ENCODE results near the gene NHLH2. TPM values are rescaled to one million over a fixed set of nuclear protein-coding genes. Genes with fewer than 3 reads are reported as not detected.

The NHLH2 gene
- total RNA-seq, 1 experiment from 2014 or later, result not detected

- no peaks in the 10 kb centered on the region for H3K27me3 ChIP-seq (ENCODE audit: insufficient read depth, low read length)
- ChIA-PET RAD21 (ENCODE audit: low non-redundant PET in 1 of 2, low total read pairs in 2 of 2, uncharacterized antibody in 2 of 2, unreplicated experiment in 2 of 2) (no interaction called here), CTCF (no interaction called here), POLR2A (no interaction called here)
- no peaks in the 10 kb centered on the region for H3K79me2 ChIP-seq (ENCODE audit: insufficient read depth, low read length)
- H3K4me2 ChIP-seq (ENCODE audit: low read length), result no peak overlapping the region
- no peaks in the 10 kb centered on the region for H3K9me2 ChIP-seq (ENCODE audit: insufficient read depth)
- no peaks in the 10 kb centered on the region for H3K36me3 ChIP-seq (ENCODE audit: control insufficient read depth in 1 of 2, insufficient read depth in 2 of 2, low read length in 2 of 2)
- no peak overlapping the region for H3K9ac ChIP-seq (ENCODE audit: low read length)
- no peaks in the 10 kb centered on the region for H3K9me3 ChIP-seq (ENCODE audit: control insufficient read depth in 1 of 2, insufficient read depth in 1 of 2, low read depth in 1 of 2, low read length in 2 of 2)
- no peak overlapping the region for H3K27ac ChIP-seq (ENCODE audit: low read depth, low read length)
- no peak overlapping the region for H2AFZ ChIP-seq (ENCODE audit: low read depth, low read length, poor library complexity, severe bottlenecking)
- ATAC-seq (no peak), DNase-seq (ENCODE audit: low read depth, low spot score) (no peak)
- H3K4me1 ChIP-seq (ENCODE audit: control insufficient read depth in 1 of 2, insufficient read depth in 2 of 2, low read length in 2 of 2), result no peaks in the 10 kb centered on the region
- H3K4me3 ChIP-seq (replicated peaks in 1 of 2; ENCODE audit: low read depth in 1 of 2, low read length in 2 of 2), result no peak overlapping the region
- no peak for TF ChIP-seq SRF (IDR thresholded peaks at IDR 0.05; ENCODE audit: low read depth)
- TF ChIP-seq RAD21 (IDR thresholded peaks at IDR 0.05; ENCODE audit: low read depth), result no peak
- BruUV-seq (replicated peaks), result no TSS peak
- intact Hi-C loops (cut with micrococcal nuclease), result loop anchor here (5.0 kb wide), 1 partner anchor 322 kb away; no protein-coding TSS in a partner anchor
- H4K20me1 ChIP-seq (ENCODE audit: insufficient read depth), result no peaks in the 10 kb centered on the region
Measured at GRCh38 chr1:115809847-115810246, 31.1 kb downstream of the NHLH2 start.

- ChIA-PET CTCF (interaction anchor here (0.7 to 1.2 kb wide), 4 partner anchors 26 to 330 kb away, joined by 3 to 4 read pairs (median 4); no protein-coding TSS in a partner anchor), RAD21 (ENCODE audit: low non-redundant PET in 1 of 2, low total read pairs in 2 of 2, uncharacterized antibody in 2 of 2, unreplicated experiment in 2 of 2) (no interaction called here), POLR2A (no interaction called here)
- H2AFZ ChIP-seq (ENCODE audit: low read depth, low read length, poor library complexity, severe bottlenecking), result no peak overlapping the region
- H3K27ac ChIP-seq (ENCODE audit: low read depth, low read length), result no peak overlapping the region
- H3K9me2 ChIP-seq (ENCODE audit: insufficient read depth), result no peaks in the 10 kb centered on the region
- H3K27me3 ChIP-seq (ENCODE audit: insufficient read depth, low read length), result no peaks in the 10 kb centered on the region
- H3K9ac ChIP-seq (ENCODE audit: low read length), result no peak overlapping the region
- H3K4me3 ChIP-seq (replicated peaks in 1 of 2; ENCODE audit: low read depth in 1 of 2, low read length in 2 of 2), result no peak overlapping the region
- no TSS peak for BruUV-seq (replicated peaks)
- no peak for DNase-seq (ENCODE audit: low read depth, low spot score)
- no peaks in the 10 kb centered on the region for H3K79me2 ChIP-seq (ENCODE audit: insufficient read depth, low read length)
- no peak for ATAC-seq
- intact Hi-C loops (cut with micrococcal nuclease), result loop anchor here (5.0 kb wide), 1 partner anchor 323 kb away; no protein-coding TSS in a partner anchor
- no peaks in the 10 kb centered on the region for H3K36me3 ChIP-seq (ENCODE audit: control insufficient read depth in 1 of 2, insufficient read depth in 2 of 2, low read length in 2 of 2)
- no peaks in the 10 kb centered on the region for H4K20me1 ChIP-seq (ENCODE audit: insufficient read depth)
- no peak overlapping the region for H3K4me2 ChIP-seq (ENCODE audit: low read length)
- H3K9me3 ChIP-seq (ENCODE audit: control insufficient read depth in 1 of 2, insufficient read depth in 1 of 2, low read depth in 1 of 2, low read length in 2 of 2), result no peaks in the 10 kb centered on the region
- no peaks in the 10 kb centered on the region for H3K4me1 ChIP-seq (ENCODE audit: control insufficient read depth in 1 of 2, insufficient read depth in 2 of 2, low read length in 2 of 2)
- TF ChIP-seq ATF3 (IDR thresholded peaks at IDR 0.05) (no peak), SP1 (IDR thresholded peaks at IDR 0.05; ENCODE audit: low read depth) (no peak), FOSL1 (IDR thresholded peaks at IDR 0.05; ENCODE audit: low read depth) (no peak), POLR2A (IDR thresholded peaks at IDR 0.05; ENCODE audit: borderline replicate concordance, extremely low read depth, insufficient read depth, insufficient read length) (no peak), ELF1 (IDR thresholded peaks at IDR 0.05; ENCODE audit: borderline replicate concordance, low read depth) (no peak), SRF (IDR thresholded peaks at IDR 0.05; ENCODE audit: low read depth) (no peak), ZBTB33 (IDR thresholded peaks at IDR 0.05; ENCODE audit: extremely low read depth, insufficient replicate concordance, low read length) (no peak), EZH2phosphoT487 (IDR thresholded peaks at IDR 0.05; ENCODE audit: borderline replicate concordance) (no peak), POLR2AphosphoS5 (IDR thresholded peaks at IDR 0.05; ENCODE audit: low read depth, low read length) (no peak), ZFX (IDR thresholded peaks at IDR 0.05) (no peak), ZNF274 (IDR thresholded peaks at IDR 0.05; ENCODE audit: low read depth, low read length) (no peak), CBX3 (IDR thresholded peaks at IDR 0.05; ENCODE audit: low read depth) (no peak), SIN3A (IDR thresholded peaks at IDR 0.05; ENCODE audit: low read depth) (no peak), YY1 (IDR thresholded peaks at IDR 0.05; ENCODE audit: extremely low read depth, insufficient replicate concordance, low read depth, low read length) (no peak), JUND (IDR thresholded peaks at IDR 0.05) (no peak), EZH2 (IDR thresholded peaks at IDR 0.05) (no peak), RAD21 (IDR thresholded peaks at IDR 0.05; ENCODE audit: low read depth) (no peak), EGR1 (IDR thresholded peaks at IDR 0.05; ENCODE audit: low read depth) (no peak)
Measured at GRCh38 chr1:115809076-115809475, 31.9 kb downstream of the NHLH2 start.

Measured in HCT116 (cell line).